Tibial nerve (tissue), 4 donors: ENCODE measurements around the gene RIOK2. TPM values are rescaled to one million over a fixed set of nuclear protein-coding genes. Genes with fewer than 3 reads are reported as not detected.
"Not testable (repeated sequence)": the region's sequence is repeated elsewhere in the genome, so short reads cannot be mapped to it uniquely, and the experiment has no call there.

Experiments
- DNase-seq, 2 donors: peaks; one replicate each; pipeline ENCODE4 v3.0.0-alpha.2; 2019; ENCODE audit warnings: low spot score in 2 of 2
- H3K27ac ChIP-seq, 4 donors: fragments of 200-600 bp; sonication (generic) in 3 of 4; one replicate each; pipeline ENCODE4 v1.5.1; 2017 to 2019; ENCODE audit warnings: mild to moderate bottlenecking in 1 of 4
- H3K27me3 ChIP-seq, 2 donors: fragments of 200-600 bp; sonication (generic) in 1 of 2; one replicate each; pipeline versions ENCODE4 v1.5.1 to v1.6.0; 2017 to 2019
- H3K36me3 ChIP-seq, 3 donors: fragments of 200-600 bp; sonication (generic); one replicate each; pipeline ENCODE4 v1.5.1; 2018 to 2019
- H3K4me1 ChIP-seq, 4 donors: fragments of 200-600 bp; sonication (generic) in 3 of 4; one replicate each; pipeline ENCODE4 v1.5.1; 2017 to 2019
- H3K4me3 ChIP-seq, 4 donors: fragments of 200-600 bp; sonication (generic) in 3 of 4; one replicate each; pipeline ENCODE4 v1.5.1; 2017 to 2019; ENCODE audit warnings: mild to moderate bottlenecking in 1 of 4, moderate library complexity in 1 of 4
- H3K9me3 ChIP-seq, 4 donors: fragments of 200-600 bp; sonication (generic) in 3 of 4; one replicate each; pipeline ENCODE4 v1.5.1; 2017 to 2019
- EP300 ChIP-seq, 2 donors: sonication (generic); formaldehyde crosslinking; IDR thresholded peaks; one replicate each; pipeline ENCODE4 v1.6.1; 2017; ENCODE audit warnings: antibody characterized with exemption in 2 of 2, mild to moderate bottlenecking in 1 of 2
- POLR2A ChIP-seq, 2 donors: fragments of 450-650 bp; IDR thresholded peaks; one replicate each; pipeline ENCODE4 v1.6.1; 2017; ENCODE audit warnings: antibody characterized with exemption in 2 of 2, mild to moderate bottlenecking in 2 of 2, moderate library complexity in 2 of 2
- WGBS, 2 donors: methylation state at CpG; one replicate each; pipeline ENCODE4 v1.1.5; 2018; 5-methylcytosine and 5-hydroxymethylcytosine counted together
- total RNA-seq, 4 donors: library from RNA; depleted of rRNA; stranded (reverse); fragments of >200 nt; gene quantifications; one replicate each; pipeline ENCODE4 v1.1.0, GENCODE V29; 2016
- TF ChIP-seq, protein P1 (sequence below), 5 experiments: fragments of 200-600 bp in 3 of 5; fragments of 450-650 bp in 2 of 5; sonication (generic) in 3 of 5; IDR thresholded peaks; one replicate each; pipeline ENCODE4 v1.5.1; 2016 to 2019; ENCODE audit warnings: antibody characterized with exemption in 5 of 5, mild to moderate bottlenecking in 3 of 5, moderate library complexity in 2 of 5

The RIOK2 gene
- total RNA-seq, 4 donors from 2014 or later, result 16.7 to 44.7 (median 27.3) TPM

DNA sequence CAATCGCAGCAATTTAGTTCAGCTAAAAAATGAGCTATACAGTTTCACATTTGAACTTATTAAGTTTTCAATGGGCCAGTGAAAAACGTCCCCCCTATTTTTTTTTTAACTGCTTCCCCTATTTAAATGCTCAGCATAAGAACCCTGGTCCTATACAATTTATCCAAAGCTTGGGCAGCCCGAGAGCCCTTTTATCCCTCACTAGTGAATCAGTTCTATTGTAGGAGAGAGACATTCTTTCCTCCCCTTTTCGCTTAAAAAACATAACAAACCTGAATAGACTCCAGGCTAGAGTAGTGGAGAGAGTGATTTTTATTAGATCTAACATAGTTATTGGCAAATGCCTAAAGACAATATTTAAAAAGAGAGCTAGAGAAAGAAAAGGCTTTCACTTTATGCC lies 42.0 kb downstream of the RIOK2 start:
- Histone ChIP-seq H3K4me3 (no peak overlapping the region), H3K4me1 (peaks cover 0 to 9% (median 0%) of the 10 kb centered on the region in 4 donors), H3K27ac (no peak overlapping the region), H3K9me3 (no peaks in the 10 kb centered on the region), H3K27me3 (no peaks in the 10 kb centered on the region), H3K36me3 (no peaks in the 10 kb centered on the region)
- TF ChIP-seq EP300 (IDR thresholded peaks at IDR 0.05), result no peak
- TF ChIP-seq, protein P1, sequence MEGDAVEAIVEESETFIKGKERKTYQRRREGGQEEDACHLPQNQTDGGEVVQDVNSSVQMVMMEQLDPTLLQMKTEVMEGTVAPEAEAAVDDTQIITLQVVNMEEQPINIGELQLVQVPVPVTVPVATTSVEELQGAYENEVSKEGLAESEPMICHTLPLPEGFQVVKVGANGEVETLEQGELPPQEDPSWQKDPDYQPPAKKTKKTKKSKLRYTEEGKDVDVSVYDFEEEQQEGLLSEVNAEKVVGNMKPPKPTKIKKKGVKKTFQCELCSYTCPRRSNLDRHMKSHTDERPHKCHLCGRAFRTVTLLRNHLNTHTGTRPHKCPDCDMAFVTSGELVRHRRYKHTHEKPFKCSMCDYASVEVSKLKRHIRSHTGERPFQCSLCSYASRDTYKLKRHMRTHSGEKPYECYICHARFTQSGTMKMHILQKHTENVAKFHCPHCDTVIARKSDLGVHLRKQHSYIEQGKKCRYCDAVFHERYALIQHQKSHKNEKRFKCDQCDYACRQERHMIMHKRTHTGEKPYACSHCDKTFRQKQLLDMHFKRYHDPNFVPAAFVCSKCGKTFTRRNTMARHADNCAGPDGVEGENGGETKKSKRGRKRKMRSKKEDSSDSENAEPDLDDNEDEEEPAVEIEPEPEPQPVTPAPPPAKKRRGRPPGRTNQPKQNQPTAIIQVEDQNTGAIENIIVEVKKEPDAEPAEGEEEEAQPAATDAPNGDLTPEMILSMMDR (IDR thresholded peaks at IDR 0.05), result no peak
- no peak for TF ChIP-seq POLR2A (IDR thresholded peaks at IDR 0.05)
- no peak for DNase-seq
- 37 to 40% methylated on average over 4 of the region's 4 CpGs for WGBS, 2 donors

DNA sequence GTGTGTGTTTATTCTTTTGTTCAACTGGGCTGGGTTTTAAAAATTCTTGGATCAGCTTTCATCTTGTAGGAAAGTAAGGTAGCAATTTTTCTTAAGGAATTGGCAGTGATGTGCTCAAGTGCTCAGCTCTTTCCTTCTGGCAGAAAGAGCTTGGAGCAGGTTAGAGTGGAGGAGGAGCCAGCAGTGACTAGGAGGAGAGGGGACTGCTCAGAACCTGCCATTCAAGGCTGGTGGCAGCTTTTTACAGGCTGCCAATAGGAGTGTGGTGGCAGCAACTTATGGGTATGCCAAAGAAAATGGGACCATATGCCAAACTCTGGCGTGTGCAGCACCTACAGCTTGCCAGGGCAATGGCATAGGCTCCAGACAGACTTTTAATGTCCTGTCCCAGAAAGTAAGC lies 42.8 kb downstream of the RIOK2 start:
- not testable (repeated sequence) for H3K9me3 ChIP-seq, H3K27me3 ChIP-seq, H3K4me3 ChIP-seq, DNase-seq, H3K27ac ChIP-seq, H3K36me3 ChIP-seq, H3K4me1 ChIP-seq
- 54 to 58% methylated on average over 1 of the region's 1 CpG for WGBS, 2 donors

DNA sequence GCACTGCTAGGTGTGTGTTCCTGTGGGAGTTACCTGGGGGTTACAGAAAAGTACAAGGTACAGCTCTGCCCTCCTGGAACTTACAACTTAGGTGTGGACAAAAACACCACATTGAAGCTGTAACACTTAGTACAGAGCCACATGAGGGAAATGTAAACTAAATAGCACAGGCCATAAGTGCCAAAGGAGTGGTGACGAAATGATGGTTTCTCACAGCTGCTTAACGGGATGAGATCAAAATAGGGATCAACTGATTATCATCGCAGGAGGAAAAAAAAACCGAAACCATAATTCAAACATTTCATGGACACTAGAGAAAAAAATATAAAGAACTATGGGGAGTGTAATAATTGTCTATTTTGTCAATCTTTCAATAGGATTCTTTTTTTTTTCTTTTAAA lies 46.6 kb downstream of the RIOK2 start:
- H3K36me3 ChIP-seq, result no peaks in the 10 kb centered on the region
- TF ChIP-seq POLR2A (IDR thresholded peaks at IDR 0.05) (no peak), EP300 (IDR thresholded peaks at IDR 0.05) (no peak)
- TF ChIP-seq, protein P1 (IDR thresholded peaks at IDR 0.05), result no peak
- no peaks in the 10 kb centered on the region for H3K9me3 ChIP-seq
- no peak overlapping the region for H3K4me3 ChIP-seq
- H3K27me3 ChIP-seq, result no peaks in the 10 kb centered on the region
- WGBS, 2 donors, result 70 to 78% methylated on average over 4 of the region's 4 CpGs
- no peak overlapping the region for H3K27ac ChIP-seq
- H3K4me1 ChIP-seq, result no peaks in the 10 kb centered on the region
- no peak for DNase-seq

DNA sequence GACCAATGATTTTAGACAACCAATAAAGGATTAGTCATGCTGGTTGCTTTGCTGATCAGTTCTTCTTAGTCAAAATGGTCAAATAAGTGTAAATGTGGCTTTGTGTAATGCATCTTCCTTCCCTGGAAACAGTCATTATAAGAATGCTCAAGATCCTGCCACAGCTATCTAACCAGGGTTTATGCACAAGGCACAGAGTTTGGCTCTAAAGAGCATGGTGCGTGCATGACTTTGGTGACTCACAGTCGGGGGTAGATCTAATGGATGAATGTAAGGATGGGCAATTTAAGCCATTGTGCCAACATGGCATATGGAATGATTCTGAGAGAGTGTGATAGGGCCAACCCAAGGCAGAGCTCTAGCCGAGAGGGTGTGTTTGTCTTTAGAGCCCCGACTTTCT lies 47.2 kb downstream of the RIOK2 start:
- H3K27ac ChIP-seq, result no peak overlapping the region
- H3K4me1 ChIP-seq, result no peaks in the 10 kb centered on the region
- H3K4me3 ChIP-seq, result no peak overlapping the region
- H3K27me3 ChIP-seq, result no peaks in the 10 kb centered on the region
- no peak for TF ChIP-seq EP300 (IDR thresholded peaks at IDR 0.05)
- no peak for TF ChIP-seq POLR2A (IDR thresholded peaks at IDR 0.05)
- no peaks in the 10 kb centered on the region for H3K36me3 ChIP-seq
- WGBS, 2 donors, result 85% methylated on average over 4 of the region's 4 CpGs
- H3K9me3 ChIP-seq, result no peaks in the 10 kb centered on the region
- DNase-seq, result no peak

DNA sequence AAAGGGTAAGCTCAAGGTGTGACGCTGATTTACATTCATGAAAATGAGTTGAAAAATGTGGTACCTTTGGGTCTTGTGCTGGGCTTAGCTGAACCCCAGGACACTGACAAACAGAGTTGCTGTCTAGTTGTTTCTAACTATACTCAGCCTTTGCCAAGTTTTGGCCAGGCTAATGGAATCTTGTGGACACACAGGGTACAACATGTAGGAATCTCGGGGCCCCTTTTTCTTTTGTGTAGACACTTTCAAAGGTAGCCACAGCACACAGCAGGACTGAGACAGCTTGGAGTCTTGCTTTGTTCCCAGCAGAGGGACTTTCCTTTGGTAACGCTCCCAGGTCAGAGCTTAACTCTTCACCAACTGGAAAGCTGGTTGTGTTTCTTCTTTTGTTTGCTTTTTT lies 48.4 kb downstream of the RIOK2 start:
- H3K9me3 ChIP-seq, result no peaks in the 10 kb centered on the region
- WGBS, 2 donors, result 62 to 74% methylated on average over 3 of the region's 3 CpGs
- no peak overlapping the region for H3K4me3 ChIP-seq
- no peak for TF ChIP-seq EP300 (IDR thresholded peaks at IDR 0.05)
- TF ChIP-seq POLR2A (IDR thresholded peaks at IDR 0.05), result no peak
- TF ChIP-seq, protein P1 (IDR thresholded peaks at IDR 0.05), result no peak
- no peaks in the 10 kb centered on the region for H3K36me3 ChIP-seq
- DNase-seq, result no peak
- H3K4me1 ChIP-seq, result no peaks in the 10 kb centered on the region
- no peak overlapping the region for H3K27ac ChIP-seq
- H3K27me3 ChIP-seq, result no peaks in the 10 kb centered on the region

DNA sequence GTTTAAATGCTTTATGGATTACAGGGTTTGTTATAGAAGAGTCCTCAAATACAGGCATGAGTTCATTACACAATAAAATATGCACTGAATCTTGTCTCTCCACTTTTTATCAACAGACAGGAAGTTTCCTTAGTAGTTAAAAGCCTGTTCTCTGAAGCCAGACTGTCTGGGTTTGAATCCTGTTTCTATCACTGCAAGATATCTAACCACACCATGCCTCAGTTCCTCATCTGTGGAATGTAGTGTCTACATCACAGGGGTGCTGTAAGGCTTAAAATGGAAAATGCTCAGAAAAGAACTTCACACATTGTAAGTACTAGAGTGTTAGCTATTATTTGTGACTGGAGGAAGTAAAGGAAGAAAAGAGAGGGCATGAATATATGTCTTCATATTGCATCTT lies 49.9 kb downstream of the RIOK2 start:
- H3K4me1 ChIP-seq, result no peaks in the 10 kb centered on the region
- no peaks in the 10 kb centered on the region for H3K9me3 ChIP-seq
- DNase-seq, result no peak
- H3K36me3 ChIP-seq, result no peaks in the 10 kb centered on the region
- TF ChIP-seq, protein P1 (IDR thresholded peaks at IDR 0.05), result no peak
- TF ChIP-seq POLR2A (IDR thresholded peaks at IDR 0.05) (no peak), EP300 (IDR thresholded peaks at IDR 0.05) (no peak)
- no peak overlapping the region for H3K4me3 ChIP-seq
- no peak overlapping the region for H3K27ac ChIP-seq
- no peaks in the 10 kb centered on the region for H3K27me3 ChIP-seq
